Measurements from ENCODE around the gene TAPBPL.

GRCh38 chr12:6444704-6445688 lies 6.8 kb upstream of the TAPBPL start, which contains the start of gene CD27:
- TF ChIP-seq, protein P1, sequence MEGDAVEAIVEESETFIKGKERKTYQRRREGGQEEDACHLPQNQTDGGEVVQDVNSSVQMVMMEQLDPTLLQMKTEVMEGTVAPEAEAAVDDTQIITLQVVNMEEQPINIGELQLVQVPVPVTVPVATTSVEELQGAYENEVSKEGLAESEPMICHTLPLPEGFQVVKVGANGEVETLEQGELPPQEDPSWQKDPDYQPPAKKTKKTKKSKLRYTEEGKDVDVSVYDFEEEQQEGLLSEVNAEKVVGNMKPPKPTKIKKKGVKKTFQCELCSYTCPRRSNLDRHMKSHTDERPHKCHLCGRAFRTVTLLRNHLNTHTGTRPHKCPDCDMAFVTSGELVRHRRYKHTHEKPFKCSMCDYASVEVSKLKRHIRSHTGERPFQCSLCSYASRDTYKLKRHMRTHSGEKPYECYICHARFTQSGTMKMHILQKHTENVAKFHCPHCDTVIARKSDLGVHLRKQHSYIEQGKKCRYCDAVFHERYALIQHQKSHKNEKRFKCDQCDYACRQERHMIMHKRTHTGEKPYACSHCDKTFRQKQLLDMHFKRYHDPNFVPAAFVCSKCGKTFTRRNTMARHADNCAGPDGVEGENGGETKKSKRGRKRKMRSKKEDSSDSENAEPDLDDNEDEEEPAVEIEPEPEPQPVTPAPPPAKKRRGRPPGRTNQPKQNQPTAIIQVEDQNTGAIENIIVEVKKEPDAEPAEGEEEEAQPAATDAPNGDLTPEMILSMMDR (IDR thresholded peaks at IDR 0.05; ENCODE audit: low read length), result no peak
- TF ChIP-seq EZH2phosphoT487 (IDR thresholded peaks at IDR 0.05; ENCODE audit: low read length) (no peak), EZH2 (optimal IDR thresholded peaks at IDR 0.05; ENCODE audit: low read depth, low read length) (no peak)

Measured in MM.1S (cell line).